H4 (cell line): ENCODE results near the gene PRTFDC1. TPM values are rescaled to one million over a fixed set of nuclear protein-coding genes. Genes with fewer than 3 reads are reported as not detected.
"Not testable (repeated sequence)": the region's sequence is repeated elsewhere in the genome, so short reads cannot be mapped to it uniquely, and the experiment has no call there.

Source experiments
- DNase-seq: peaks from one replicate; pipeline ENCODE4 v3.0.0-alpha.2; 2015; ENCODE audit warnings: low spot score
- total RNA-seq: library from RNA; depleted of rRNA; stranded (reverse); fragments of >200 nt; shearing (Covaris generic); gene quantifications from 2 replicates; pipeline ENCODE4 v1.2.3, GENCODE V29; 2014; rRNA removed

Gene PRTFDC1
- total RNA-seq, result 18.3 and 22.8 TPM in 2 replicates

GRCh38 chr10:24952143-24952706 lies at the start of gene PRTFDC1:
Gene PRTFDC1, minus strand, starts transcription at chr10:24952606. Its CDS starts 31 bp downstream, at chr10:24952575.
- DNase-seq, result no peak

- no peak for DNase-seq
Measured at GRCh38 chr10:24998044-24998443, 45.6 kb upstream of the PRTFDC1 start.

- no peak for DNase-seq
Measured at GRCh38 chr10:24995072-24995471, 42.7 kb upstream of the PRTFDC1 start.

GRCh38 chr10:24993237-24993958 lies 41.0 kb upstream of the PRTFDC1 start:
- DNase-seq, result no peak

- DNase-seq, result no peak
Measured at GRCh38 chr10:24992512-24993133, 40.2 kb upstream of the PRTFDC1 start.

- no peak for DNase-seq
Measured at GRCh38 chr10:24991298-24991697, 38.9 kb upstream of the PRTFDC1 start.

GRCh38 chr10:24989867-24990266 lies 37.5 kb upstream of the PRTFDC1 start:
- no peak for DNase-seq

GRCh38 chr10:24988831-24989640 lies 36.6 kb upstream of the PRTFDC1 start:
- no peak for DNase-seq

- DNase-seq, result no peak
Measured at GRCh38 chr10:24984906-24985305, 32.5 kb upstream of the PRTFDC1 start.

- no peak for DNase-seq
Measured at GRCh38 chr10:24983946-24984345, 31.5 kb upstream of the PRTFDC1 start.

GRCh38 chr10:24983130-24983529 lies 30.7 kb upstream of the PRTFDC1 start:
- DNase-seq, result no peak

GRCh38 chr10:24982319-24983112 lies 30.1 kb upstream of the PRTFDC1 start:
- DNase-seq, result no peak

GRCh38 chr10:24981161-24981710 lies 28.8 kb upstream of the PRTFDC1 start:
- DNase-seq, result no peak

- DNase-seq, result no peak
Measured at GRCh38 chr10:24979685-24980084, 27.3 kb upstream of the PRTFDC1 start.

- peak; percentile 40 for DNase-seq
Measured at GRCh38 chr10:24974976-24975375, 22.6 kb upstream of the PRTFDC1 start.

- no peak for DNase-seq
Measured at GRCh38 chr10:24973163-24973562, 20.8 kb upstream of the PRTFDC1 start.

- no peak for DNase-seq
Measured at GRCh38 chr10:24971374-24971773, 19.0 kb upstream of the PRTFDC1 start.

- no peak for DNase-seq
Measured at GRCh38 chr10:24969841-24970281, 17.5 kb upstream of the PRTFDC1 start.

GRCh38 chr10:24968951-24969350 lies 16.5 kb upstream of the PRTFDC1 start:
- DNase-seq, result not testable (repeated sequence)

- DNase-seq, result no peak
Measured at GRCh38 chr10:24968349-24968748, 15.9 kb upstream of the PRTFDC1 start.

GRCh38 chr10:24966962-24967481 lies 14.6 kb upstream of the PRTFDC1 start:
- DNase-seq, result no peak
